Mesenchymal stem cell (in vitro differentiated cells and primary cell): ENCODE results near the gene PSMA6.

Experiments
- DNase-seq: peaks from one replicate; pipeline ENCODE4 v3.0.0-alpha.2; 2013
- H2AFZ ChIP-seq: one replicate; pipeline ENCODE4 v1.6.1; 2013; ENCODE audit warnings: low read depth, mild to moderate bottlenecking, control low read depth, inconsistent platforms, low read length, moderate library complexity
- H2AK5ac ChIP-seq: 2 replicates; pipeline ENCODE4 v1.6.1; 2013; ENCODE audit warnings: low read length, moderate library complexity, mild to moderate bottlenecking, inconsistent platforms; ENCODE audit not compliant: severe bottlenecking
- H2BK120ac ChIP-seq: one replicate; pipeline ENCODE4 v1.6.1; 2013; ENCODE audit warnings: low read depth, mild to moderate bottlenecking, inconsistent platforms, low read length, moderate library complexity
- H2BK12ac ChIP-seq, 2 experiments: one replicate each; pipeline ENCODE4 v1.6.1; 2013; ENCODE audit warnings: inconsistent platforms in 2 of 2, low read length in 2 of 2, mild to moderate bottlenecking in 2 of 2, moderate library complexity in 2 of 2, control low read depth in 1 of 2
- H2BK15ac ChIP-seq: one replicate; pipeline ENCODE4 v1.6.1; 2013; ENCODE audit warnings: mild to moderate bottlenecking, low read depth, inconsistent platforms; ENCODE audit not compliant: poor library complexity, severe bottlenecking
- H2BK5ac ChIP-seq: 2 replicates; pipeline ENCODE4 v1.6.1; 2013; ENCODE audit warnings: low read depth, mild to moderate bottlenecking, low read length, control low read depth, inconsistent platforms; ENCODE audit not compliant: poor library complexity, severe bottlenecking
- H3K14ac ChIP-seq, 2 experiments: one replicate each; pipeline ENCODE4 v1.6.1; 2013; ENCODE audit warnings: inconsistent platforms in 2 of 2, low read length in 2 of 2, control low read depth in 1 of 2, mild to moderate bottlenecking in 1 of 2, moderate library complexity in 1 of 2
- H3K18ac ChIP-seq, 2 experiments: one replicate each; pipeline ENCODE4 v1.6.1; 2013; ENCODE audit warnings: inconsistent platforms in 2 of 2, low read length in 2 of 2, control low read depth in 1 of 2, low read depth in 1 of 2, mild to moderate bottlenecking in 1 of 2
- H3K23ac ChIP-seq, 2 experiments: one replicate each; pipeline ENCODE4 v1.6.1; 2013; ENCODE audit warnings: inconsistent platforms in 2 of 2, low read length in 2 of 2, mild to moderate bottlenecking in 2 of 2, moderate library complexity in 2 of 2, control low read depth in 1 of 2
- H3K27ac ChIP-seq: 2 replicates; pipeline ENCODE4 v1.5.1; 2013; ENCODE audit warnings: mild to moderate bottlenecking, moderate library complexity, low read length, control low read depth, inconsistent platforms; ENCODE audit not compliant: poor library complexity, severe bottlenecking
- H3K27me3 ChIP-seq, 2 experiments: 2 replicates each; pipeline versions ENCODE4 v1.6.1 to v1.7.0; 2013; ENCODE audit warnings: low read length in 2 of 2, mild to moderate bottlenecking in 2 of 2, moderate library complexity in 2 of 2, control low read depth in 1 of 2, inconsistent platforms in 1 of 2; ENCODE audit not compliant: control insufficient read depth in 1 of 2, insufficient read depth in 1 of 2
- H3K36me3 ChIP-seq, 2 experiments: 2 replicates each; pipeline versions ENCODE4 v1.6.1 to v1.7.0; 2013; ENCODE audit warnings: low read length in 2 of 2, control low read depth in 1 of 2, inconsistent platforms in 1 of 2, low read depth in 1 of 2, mild to moderate bottlenecking in 1 of 2; ENCODE audit not compliant: insufficient read depth in 2 of 2, control insufficient read depth in 1 of 2
- H3K4ac ChIP-seq, 2 experiments: one replicate each; pipeline ENCODE4 v1.6.1; 2013; ENCODE audit warnings: inconsistent platforms in 2 of 2, low read length in 2 of 2, mild to moderate bottlenecking in 2 of 2, moderate library complexity in 2 of 2, control low read depth in 1 of 2, low read depth in 1 of 2
- H3K4me1 ChIP-seq: 2 replicates; pipeline ENCODE4 v1.6.1; 2013; ENCODE audit warnings: low read depth, low read length, control low read depth; ENCODE audit not compliant: control insufficient read depth, insufficient read depth
- H3K4me2 ChIP-seq: 2 replicates; pipeline ENCODE4 v1.6.1; 2013; ENCODE audit warnings: low read length, mild to moderate bottlenecking, inconsistent platforms; ENCODE audit not compliant: poor library complexity, severe bottlenecking
- H3K4me3 ChIP-seq, 2 experiments: 2 replicates each; pipeline versions ENCODE4 v1.5.1 to v1.7.0; 2013; ENCODE audit warnings: low read length in 2 of 2, mild to moderate bottlenecking in 2 of 2, control low read depth in 1 of 2, low read depth in 1 of 2; ENCODE audit not compliant: insufficient read depth in 1 of 2
- H3K79me1 ChIP-seq: replicated peaks from 2 replicates; pipeline ENCODE4 v1.6.1; 2013; ENCODE audit warnings: mild to moderate bottlenecking, control low read depth, low read length, inconsistent platforms; ENCODE audit not compliant: poor library complexity, severe bottlenecking
- H3K9ac ChIP-seq: 2 replicates; pipeline ENCODE4 v1.7.0; 2013; ENCODE audit warnings: mild to moderate bottlenecking, low read length, moderate library complexity
- H3K9me3 ChIP-seq: 2 replicates; pipeline ENCODE4 v1.7.0; 2013; ENCODE audit warnings: mild to moderate bottlenecking, low read length; ENCODE audit not compliant: control insufficient read depth
- H4K8ac ChIP-seq: one replicate; pipeline ENCODE4 v1.6.1; 2013; ENCODE audit warnings: inconsistent platforms, mild to moderate bottlenecking, low read length, moderate library complexity
- H4K91ac ChIP-seq: one replicate; pipeline ENCODE4 v1.6.1; 2013; ENCODE audit warnings: mild to moderate bottlenecking, low read length, inconsistent platforms
- whole genome bisulfite sequencing: methylation state at CpG from one replicate; pipeline ENCODE4 v1.1.7; 2013; ENCODE audit warnings: mixed read lengths; 5-methylcytosine and 5-hydroxymethylcytosine counted together

The PSMA6 gene

GRCh38 chr14:35306114-35306513 is 13.9 kb downstream of the PSMA6 start:
- Histone ChIP-seq H3K18ac (no peak overlapping the region), H3K36me3 (peaks cover 15 to 29% of the 10 kb centered on the region in 2 experiments), H3K23ac (no peak overlapping the region), H2BK12ac (no peak overlapping the region), H3K9me3 (no peaks in the 10 kb centered on the region), H3K9ac (no peak overlapping the region), H3K4me1 (no peaks in the 10 kb centered on the region), H3K27ac (no peak overlapping the region), H3K14ac (no peak overlapping the region), H4K91ac (no peak overlapping the region), H2BK15ac (no peak overlapping the region), H2BK120ac (no peak overlapping the region), H2AFZ (no peak overlapping the region), H2BK5ac (no peak overlapping the region), H3K4me3 (no peak overlapping the region), H4K8ac (no peak overlapping the region), H3K4ac (no peak overlapping the region), H2AK5ac (no peak overlapping the region), H3K27me3 (no peaks in the 10 kb centered on the region), H3K79me1 (peaks cover 12% of the 10 kb centered on the region), H3K4me2 (no peak overlapping the region)
- WGBS, result 95% methylated on average over 3 of the region's 5 CpGs
- no peak for DNase-seq

GRCh38 chr14:35317820-35318219 is 25.6 kb downstream of the PSMA6 start:
- Histone ChIP-seq H3K18ac (no peak overlapping the region), H2BK12ac (no peak overlapping the region), H2AFZ (no peak overlapping the region), H3K14ac (no peak overlapping the region), H3K9ac (no peak overlapping the region), H3K27ac (no peak overlapping the region), H3K4me3 (no peak overlapping the region), H3K79me1 (peaks cover 6% of the 10 kb centered on the region), H2BK120ac (no peak overlapping the region), H4K8ac (no peak overlapping the region), H3K36me3 (peaks cover 19 to 66% of the 10 kb centered on the region in 2 experiments), H2BK5ac (no peak overlapping the region), H2AK5ac (no peak overlapping the region), H2BK15ac (no peak overlapping the region), H3K9me3 (no peaks in the 10 kb centered on the region), H3K4me1 (no peaks in the 10 kb centered on the region), H3K23ac (no peak overlapping the region), H4K91ac (no peak overlapping the region), H3K4me2 (no peak overlapping the region), H3K27me3 (no peaks in the 10 kb centered on the region), H3K4ac (no peak overlapping the region)
- no peak for DNase-seq
- 98% methylated on average over 3 of the region's 3 CpGs for WGBS

DNA sequence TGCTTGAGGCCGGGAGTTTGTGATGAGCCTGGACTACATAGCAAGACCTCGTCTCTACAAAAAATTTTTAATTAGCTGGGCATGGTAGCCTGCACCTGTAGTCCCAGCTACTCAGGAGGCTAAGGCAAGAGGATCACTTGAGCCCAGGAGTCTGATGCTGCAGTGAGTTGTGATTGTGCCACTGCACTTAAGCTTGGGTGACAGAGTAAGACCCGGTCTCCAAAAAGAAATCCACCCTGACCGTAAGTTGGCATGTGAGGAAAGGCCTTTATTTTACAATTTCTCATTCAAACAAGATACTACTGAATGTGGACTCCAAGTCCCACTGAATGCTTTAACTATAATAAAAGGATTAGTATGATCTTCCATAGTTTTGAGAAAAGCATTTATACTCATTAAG is 27.3 kb downstream of the PSMA6 start:
- no peak overlapping the region for H3K4me3 ChIP-seq
- H2BK15ac ChIP-seq, result no peak overlapping the region
- H2AFZ ChIP-seq, result no peak overlapping the region
- no peaks in the 10 kb centered on the region for H3K27me3 ChIP-seq
- H3K27ac ChIP-seq, result no peak overlapping the region
- no peak overlapping the region for H4K8ac ChIP-seq
- H2BK5ac ChIP-seq, result no peak overlapping the region
- H3K4me2 ChIP-seq, result no peak overlapping the region
- no peak overlapping the region for H3K23ac ChIP-seq
- no peak overlapping the region for H4K91ac ChIP-seq
- H3K4me1 ChIP-seq, result no peaks in the 10 kb centered on the region
- H3K79me1 ChIP-seq, result peaks cover 4% of the 10 kb centered on the region
- no peak overlapping the region for H3K18ac ChIP-seq
- H3K36me3 ChIP-seq, result peaks cover 17 to 49% of the 10 kb centered on the region in 2 experiments
- no peak overlapping the region for H2BK12ac ChIP-seq
- no peak overlapping the region for H3K9ac ChIP-seq
- H3K14ac ChIP-seq, result no peak overlapping the region
- no peak for DNase-seq
- 98% methylated on average over 4 of the region's 4 CpGs for WGBS
- no peak overlapping the region for H2AK5ac ChIP-seq
- no peak overlapping the region for H3K4ac ChIP-seq
- no peaks in the 10 kb centered on the region for H3K9me3 ChIP-seq
- no peak overlapping the region for H2BK120ac ChIP-seq

DNA sequence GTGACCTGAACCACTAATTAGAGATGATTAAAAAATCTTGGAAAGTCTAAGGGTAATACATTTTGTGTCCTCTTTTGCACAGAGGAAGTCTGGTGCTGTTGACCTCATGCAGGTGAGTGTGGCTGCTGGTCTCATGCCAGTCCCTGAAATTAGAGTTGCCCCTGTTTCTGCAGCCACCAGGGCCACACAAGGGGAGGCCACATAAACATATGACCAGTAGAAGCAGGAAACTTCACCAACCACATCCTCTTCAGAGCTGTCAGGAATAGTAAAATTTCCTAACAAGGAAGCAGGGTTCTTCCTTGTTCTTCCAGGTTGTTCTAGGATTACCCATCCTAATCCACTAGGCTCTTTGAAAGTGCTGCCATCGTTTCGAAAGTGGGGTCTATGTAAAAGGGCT is 28.3 kb downstream of the PSMA6 start:
- H3K14ac ChIP-seq, result no peak overlapping the region
- H3K4me3 ChIP-seq, result no peak overlapping the region
- no peak overlapping the region for H2BK15ac ChIP-seq
- H3K4me1 ChIP-seq, result no peaks in the 10 kb centered on the region
- no peak overlapping the region for H2AFZ ChIP-seq
- no peak overlapping the region for H3K23ac ChIP-seq
- no peaks in the 10 kb centered on the region for H3K9me3 ChIP-seq
- no peaks in the 10 kb centered on the region for H3K27me3 ChIP-seq
- no peak for DNase-seq
- no peak overlapping the region for H3K9ac ChIP-seq
- H3K36me3 ChIP-seq, result peaks cover 14 to 40% of the 10 kb centered on the region in 2 experiments
- H2BK120ac ChIP-seq, result no peak overlapping the region
- H4K8ac ChIP-seq, result no peak overlapping the region
- H4K91ac ChIP-seq, result no peak overlapping the region
- H3K18ac ChIP-seq, result no peak overlapping the region
- no peak overlapping the region for H2BK12ac ChIP-seq
- no peak overlapping the region for H3K4ac ChIP-seq
- H2AK5ac ChIP-seq, result no peak overlapping the region
- no peak overlapping the region for H2BK5ac ChIP-seq
- H3K27ac ChIP-seq, result no peak overlapping the region
- WGBS, result no CpG with 5 or more reads among the region's 2 CpGs
- peaks cover 3% of the 10 kb centered on the region for H3K79me1 ChIP-seq
- H3K4me2 ChIP-seq, result no peak overlapping the region
